Activated gamma-delta T cell treated with Interleukin-2 at 50 U/mL for 16 hours (primary cell): ENCODE measurements around the gene FTCD.

Experiments
- DNase-seq: peaks from one replicate; pipeline ENCODE4 v3.0.0-alpha.2; 2020

The FTCD gene

GRCh38 chr21:46121286-46122221 is 33.8 kb downstream of the FTCD start:
- peak; percentile 2 for DNase-seq

DNA sequence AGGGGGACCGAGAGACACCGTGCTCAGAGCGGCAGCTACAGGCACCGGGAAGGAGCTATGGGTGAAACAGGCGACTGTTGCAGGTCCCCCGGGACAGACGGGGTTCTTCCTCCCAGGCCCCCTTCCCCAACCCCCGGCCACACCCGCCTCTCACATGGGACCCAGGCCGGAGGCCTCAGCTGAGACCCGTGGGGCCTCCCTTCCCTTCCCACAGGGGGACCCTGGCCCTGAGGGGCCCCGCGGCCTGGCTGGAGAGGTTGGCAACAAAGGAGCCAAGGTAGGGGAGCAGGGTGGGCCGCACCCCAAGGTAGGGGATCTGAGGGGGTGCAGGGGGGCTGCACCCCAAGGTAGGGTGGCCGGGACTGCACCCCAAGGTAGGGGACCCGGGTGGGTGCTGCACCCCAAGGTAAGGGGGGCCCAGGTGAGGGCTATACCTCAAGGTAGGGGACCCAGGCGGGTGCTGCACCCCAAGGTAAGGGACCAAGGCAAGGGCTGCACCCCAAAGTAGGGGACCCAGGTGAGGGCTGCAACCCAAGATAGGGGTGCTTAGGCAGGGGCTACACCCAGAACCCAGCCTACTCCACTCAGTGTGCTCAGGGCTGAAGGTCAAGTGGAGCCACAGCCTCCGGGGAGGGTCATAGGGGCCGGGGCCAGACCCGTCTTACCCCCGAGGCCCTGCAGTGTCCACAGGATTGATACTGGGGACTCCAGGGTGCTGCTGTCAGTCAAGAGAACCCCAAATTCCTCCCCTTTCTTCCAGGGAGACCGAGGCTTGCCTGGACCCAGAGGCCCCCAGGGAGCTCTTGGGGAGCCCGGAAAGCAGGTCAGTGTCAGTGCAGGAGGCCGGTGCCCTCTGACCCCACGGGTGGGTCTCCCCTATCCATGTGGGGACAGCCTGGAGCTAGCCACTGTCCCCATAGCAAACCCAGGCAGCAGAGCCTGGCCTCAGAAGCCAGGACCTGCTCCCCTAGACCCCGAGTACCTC is 34.8 kb downstream of the FTCD start:
- peak; percentile 2 for DNase-seq

GRCh38 chr21:46119637-46120271 is 35.6 kb downstream of the FTCD start:
- DNase-seq, result no peak

DNA sequence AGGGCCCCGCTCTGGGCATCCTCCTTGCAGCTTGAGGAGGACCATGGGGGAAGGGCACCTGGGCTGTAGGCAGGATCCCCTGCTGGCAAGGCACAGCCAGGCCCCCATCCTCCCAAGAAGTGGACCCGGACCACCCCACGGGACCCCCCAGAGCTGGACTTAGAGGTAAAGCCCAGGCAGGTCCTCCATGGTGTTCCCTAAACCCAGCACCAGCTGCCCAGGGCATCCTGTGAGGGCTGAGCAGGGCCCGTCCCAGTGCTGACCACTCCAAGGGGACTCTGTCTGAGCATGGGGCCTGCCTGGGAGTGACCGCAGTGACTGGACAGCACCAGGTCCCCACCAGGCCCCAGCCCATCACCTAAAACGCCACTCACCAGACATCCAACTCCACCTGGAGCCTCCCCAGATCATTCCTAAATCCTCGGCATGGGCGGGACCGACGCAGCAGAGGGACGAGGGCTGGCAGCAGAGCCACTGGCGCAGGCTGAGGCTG is 36.2 kb downstream of the FTCD start:
- DNase-seq, result peak; percentile 2

GRCh38 chr21:46118316-46119143 is 36.8 kb downstream of the FTCD start:
- DNase-seq, result peak; percentile 2

DNA sequence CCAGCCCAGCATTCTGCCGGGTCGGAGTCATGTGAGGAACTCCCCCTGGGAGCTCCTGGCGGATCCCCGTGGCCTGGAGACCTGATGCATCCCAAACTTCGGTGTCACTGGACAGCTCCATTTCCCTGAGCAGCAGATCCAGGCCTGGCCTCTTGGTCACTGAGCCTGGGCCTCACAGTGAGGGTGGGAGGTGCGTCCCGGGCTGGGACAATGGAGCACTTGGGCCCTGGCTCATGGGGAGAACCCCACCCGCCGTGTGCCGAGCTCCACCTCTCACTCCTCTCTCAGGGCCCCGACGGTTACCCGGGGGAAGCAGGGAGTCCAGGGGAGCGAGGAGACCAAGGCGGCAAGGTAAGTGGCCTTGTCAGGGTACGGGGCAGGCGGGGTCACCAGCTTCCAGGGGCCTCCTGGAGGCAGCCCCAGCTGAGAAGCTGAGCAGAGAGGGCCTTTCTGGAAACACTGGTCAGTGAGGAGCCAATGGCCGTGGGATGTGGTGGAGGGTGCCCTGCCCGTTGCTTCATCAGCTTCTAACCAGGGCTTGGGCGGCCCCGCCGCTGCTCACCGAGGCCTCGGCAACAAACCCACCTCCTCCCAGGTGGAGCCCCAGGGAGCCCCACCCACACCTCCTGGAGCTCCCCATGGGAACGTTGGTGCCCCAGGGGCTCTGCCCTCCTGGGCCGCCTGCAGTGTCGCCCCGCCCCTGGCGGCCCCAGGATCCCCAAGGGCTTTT is 37.6 kb downstream of the FTCD start:
- peak; percentile 3 for DNase-seq

GRCh38 chr21:46116776-46117585 is 38.4 kb downstream of the FTCD start:
- DNase-seq, result peak; percentile 1

GRCh38 chr21:46116189-46116775 is 39.1 kb downstream of the FTCD start:
- no peak for DNase-seq

GRCh38 chr21:46115441-46116188 is 39.8 kb downstream of the FTCD start:
- peak; percentile 2 for DNase-seq

DNA sequence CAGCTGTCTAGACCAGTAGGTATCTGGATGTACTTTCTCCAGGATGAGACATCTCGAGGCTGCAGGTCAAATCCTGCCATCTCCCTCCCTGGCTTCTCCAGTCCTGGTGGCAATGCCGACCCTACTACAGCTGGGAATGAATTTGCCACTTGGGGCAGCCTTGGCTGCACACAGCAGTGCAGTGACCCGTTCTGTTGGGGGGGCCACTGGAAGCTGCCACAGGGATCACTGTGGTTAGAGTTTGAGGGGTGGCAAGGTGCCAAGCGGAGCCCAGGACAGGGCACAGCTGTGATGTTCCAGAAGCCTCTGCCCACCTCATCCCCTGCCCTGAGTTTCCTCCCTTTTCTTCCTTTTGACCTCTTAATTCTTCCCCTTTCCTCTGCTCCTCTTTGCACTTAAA is 40.4 kb downstream of the FTCD start:
- DNase-seq, result peak; percentile 1

- peak; percentile 1 for DNase-seq
These were observed 41.7 kb downstream of the FTCD start for GRCh38 chr21:46113497-46114176.

DNA sequence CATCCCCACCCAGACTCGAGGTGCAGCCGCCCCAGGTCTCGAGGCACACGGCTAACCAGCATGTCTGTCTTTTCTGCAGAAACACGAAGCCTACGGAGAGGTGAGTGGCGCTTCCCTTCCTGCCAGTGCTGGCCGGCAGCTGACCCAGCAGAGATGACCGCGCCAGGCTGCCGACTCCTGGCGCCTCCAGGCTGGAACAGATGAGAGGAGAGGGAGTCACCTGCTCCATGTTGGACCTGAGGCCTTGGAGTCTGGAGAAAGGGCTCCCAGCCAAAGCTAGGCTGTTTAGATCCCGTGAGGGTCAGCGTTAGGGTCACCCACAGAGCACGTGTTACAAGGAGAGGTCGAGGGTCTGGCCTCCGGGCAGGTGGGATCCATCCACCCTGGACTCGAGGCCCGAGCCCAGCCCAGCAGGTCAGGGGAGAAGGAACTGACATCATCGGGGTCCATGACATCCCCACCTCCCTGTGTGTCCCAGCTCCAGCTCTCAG is 42.6 kb downstream of the FTCD start:
- DNase-seq, result peak; percentile 2

GRCh38 chr21:46111857-46112724 is 43.3 kb downstream of the FTCD start:
- DNase-seq, result peak; percentile 2

DNA sequence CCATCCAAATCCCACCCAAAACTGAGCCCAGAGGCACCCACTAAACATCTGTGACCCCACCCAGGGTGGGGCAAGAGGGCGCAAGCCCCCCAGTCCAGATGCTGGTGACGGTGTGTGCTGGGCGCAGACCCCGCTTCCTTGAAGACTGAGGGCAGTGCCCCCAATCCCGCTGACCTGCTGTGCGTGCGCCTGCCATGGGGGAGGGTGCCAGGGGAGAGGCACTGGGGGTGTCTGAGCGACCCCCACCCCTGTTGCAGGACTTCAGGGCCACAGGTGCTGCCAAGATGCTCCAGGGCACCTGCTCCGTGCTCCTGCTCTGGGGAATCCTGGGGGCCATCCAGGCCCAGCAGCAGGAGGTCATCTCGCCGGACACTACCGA is 44.2 kb downstream of the FTCD start:
- DNase-seq, result peak; percentile 2

DNA sequence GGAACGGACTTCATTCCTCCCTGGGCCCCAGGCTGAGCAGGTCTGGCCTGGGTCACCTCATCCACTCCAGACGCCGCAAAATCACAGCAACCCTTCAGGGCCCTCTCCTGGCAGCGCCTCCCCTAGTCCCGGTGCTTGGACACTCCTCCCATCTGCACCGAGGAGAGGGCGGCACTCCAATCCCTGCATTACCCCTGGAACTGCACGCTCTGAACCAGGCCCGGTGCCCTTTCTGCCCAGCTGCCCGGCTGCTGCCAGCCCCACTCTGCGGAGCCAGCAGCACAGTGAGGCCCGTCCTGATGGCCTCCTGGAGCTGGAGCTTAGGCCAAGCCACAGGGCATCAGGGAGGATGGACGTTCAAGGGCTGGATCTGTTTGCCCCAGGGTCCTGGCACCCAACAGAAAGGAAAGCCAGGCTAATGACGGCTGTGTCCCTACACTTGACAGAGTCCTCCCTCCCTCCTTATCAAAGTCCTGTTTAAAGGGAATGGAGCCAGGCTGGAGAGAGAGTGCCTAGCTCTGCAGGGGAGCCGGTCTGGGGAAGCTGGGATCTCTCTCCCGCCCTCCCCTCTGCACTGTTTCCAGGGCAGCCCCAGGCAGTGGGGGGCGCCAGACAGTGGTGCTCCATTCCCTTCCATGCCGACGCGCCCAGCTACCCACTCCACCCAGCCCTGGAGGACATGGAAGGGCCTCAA is 44.7 kb downstream of the FTCD start:
- no peak for DNase-seq
